Endometrial microvascular endothelial cells (primary cell): ENCODE results near the gene GLG1. TPM values are rescaled to one million over a fixed set of nuclear protein-coding genes. Genes with fewer than 3 reads are reported as not detected.
"Not testable (repeated sequence)": the region's sequence is repeated elsewhere in the genome, so short reads cannot be mapped to it uniquely, and the experiment has no call there.

Source experiments
- in situ Hi-C: cut with HindIII; loops from 2 replicates; pipeline ENCODE4 v1.10.0; 2017; ENCODE audit warnings: low sequenced_read_pairs, low pct_unique_long_range_greater_than_20kb; ENCODE audit errors: inconsistent ontology term
- total RNA-seq: library from RNA; depleted of rRNA; stranded (reverse); fragments of >200 nt; gene quantifications from one replicate; pipeline ENCODE4 v1.2.3, GENCODE V29; 2015; ENCODE audit errors: inconsistent ontology term

The GLG1 gene
- total RNA-seq, 1 donor from 2014 or later: 115 TPM

GRCh38 chr16:74556375-74556922 lies 50.5 kb downstream of the GLG1 start:
- in situ Hi-C loops: no loop called here

- in situ Hi-C loops: not testable (repeated sequence)
Observed at GRCh38 chr16:74552357-74552756, 54.6 kb downstream of the GLG1 start.

GRCh38 chr16:74550227-74551019 lies 56.5 kb downstream of the GLG1 start:
- in situ Hi-C loops: not testable (repeated sequence)

GRCh38 chr16:74546112-74546511 lies 60.8 kb downstream of the GLG1 start:
- in situ Hi-C loops: not testable (repeated sequence)

- in situ Hi-C loops: not testable (repeated sequence)
Observed at GRCh38 chr16:74542911-74543578, 63.9 kb downstream of the GLG1 start.

GRCh38 chr16:74540663-74541062 lies 66.3 kb downstream of the GLG1 start:
- in situ Hi-C loops: not testable (repeated sequence)

- in situ Hi-C loops: not testable (repeated sequence)
Observed at GRCh38 chr16:74538801-74539200, 68.1 kb downstream of the GLG1 start.

GRCh38 chr16:74537746-74538145 lies 69.2 kb downstream of the GLG1 start:
- in situ Hi-C loops: not testable (repeated sequence)

GRCh38 chr16:74534650-74535049 lies 72.3 kb downstream of the GLG1 start:
- in situ Hi-C loops: not testable (repeated sequence)

GRCh38 chr16:74524926-74525325 lies 82.0 kb downstream of the GLG1 start:
- in situ Hi-C loops: no loop called here

DNA sequence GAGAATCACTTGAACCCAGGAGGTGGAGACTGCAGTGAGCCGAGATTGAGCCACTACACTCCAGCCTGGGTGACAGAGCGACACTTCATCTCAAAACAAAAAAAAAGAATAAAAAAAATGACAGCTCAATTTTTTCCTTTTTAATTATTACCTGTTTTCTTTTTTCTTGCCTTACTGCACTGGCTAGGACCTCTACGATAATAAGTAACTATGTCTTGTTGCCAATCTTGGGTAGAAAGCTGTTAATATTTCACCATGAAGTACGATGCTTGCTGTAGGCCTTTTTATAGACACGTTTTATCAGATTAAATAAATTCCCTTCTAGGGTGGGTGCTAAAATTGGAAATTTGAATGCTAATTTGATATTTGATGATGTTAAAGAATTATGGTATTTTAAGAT lies 82.8 kb downstream of the GLG1 start:
- in situ Hi-C loops: no loop called here

- in situ Hi-C loops: not testable (repeated sequence)
Observed at GRCh38 chr16:74523706-74524105, 83.2 kb downstream of the GLG1 start.

DNA sequence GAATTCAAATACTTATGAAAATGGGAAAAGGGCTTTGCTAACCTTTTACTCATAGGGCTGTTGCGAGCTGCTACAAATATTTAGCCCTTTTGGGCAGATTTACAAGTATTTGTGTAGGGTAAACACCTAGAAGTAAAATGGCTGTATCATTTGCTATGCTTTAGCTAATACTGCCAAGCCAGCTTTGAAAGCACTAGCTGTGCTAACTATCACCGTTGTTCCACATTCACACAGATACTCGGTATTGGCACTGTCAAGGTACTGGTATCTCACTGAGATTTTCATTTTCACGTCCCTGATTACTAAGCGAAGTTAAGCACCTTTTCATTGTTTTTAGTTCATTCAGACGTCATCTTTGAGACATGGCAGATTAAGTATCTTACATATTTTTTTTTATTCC lies 84.8 kb downstream of the GLG1 start:
- in situ Hi-C loops: no loop called here

- in situ Hi-C loops: no loop called here
Observed at GRCh38 chr16:74521691-74522090, 85.2 kb downstream of the GLG1 start.

DNA sequence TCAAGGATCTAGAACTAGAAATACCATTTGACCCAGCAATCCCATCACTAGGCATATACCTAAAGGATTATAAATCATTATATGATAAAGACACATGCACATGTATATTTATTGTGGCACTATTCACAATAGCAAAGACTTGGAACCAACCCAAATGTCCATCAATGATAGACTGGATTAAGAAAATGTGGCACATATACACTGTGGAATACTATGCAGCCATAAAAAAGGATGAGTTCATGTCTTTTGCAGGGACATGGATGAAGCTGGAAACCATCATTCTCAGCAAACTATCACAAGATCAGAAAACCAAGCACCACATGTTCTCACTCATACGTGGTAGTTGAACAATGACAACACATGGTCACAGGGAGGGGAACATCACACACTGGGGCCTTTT lies 88.0 kb downstream of the GLG1 start:
- in situ Hi-C loops: not testable (repeated sequence)

- in situ Hi-C loops: no loop called here
Observed at GRCh38 chr16:74511961-74512360, 95.0 kb downstream of the GLG1 start.

DNA sequence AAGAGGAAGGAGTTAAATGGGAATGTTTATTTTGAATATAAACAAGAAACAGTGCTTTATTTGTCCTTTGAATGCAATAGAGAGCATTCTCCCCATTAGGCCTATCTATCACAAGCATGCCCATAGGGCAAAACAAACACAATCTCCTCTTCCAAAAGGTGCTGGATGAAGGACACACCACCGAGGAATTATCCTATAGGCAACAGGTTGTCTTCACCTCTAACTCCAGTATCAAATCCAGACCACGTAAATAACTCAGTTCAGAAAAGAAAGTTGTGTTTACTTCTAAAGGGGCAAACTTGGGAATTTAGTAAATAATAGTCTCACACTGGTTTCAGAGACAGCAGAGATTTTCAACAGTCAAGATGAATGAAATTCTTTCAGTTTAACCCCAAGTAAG lies 101.9 kb downstream of the GLG1 start:
- in situ Hi-C loops: no loop called here

DNA sequence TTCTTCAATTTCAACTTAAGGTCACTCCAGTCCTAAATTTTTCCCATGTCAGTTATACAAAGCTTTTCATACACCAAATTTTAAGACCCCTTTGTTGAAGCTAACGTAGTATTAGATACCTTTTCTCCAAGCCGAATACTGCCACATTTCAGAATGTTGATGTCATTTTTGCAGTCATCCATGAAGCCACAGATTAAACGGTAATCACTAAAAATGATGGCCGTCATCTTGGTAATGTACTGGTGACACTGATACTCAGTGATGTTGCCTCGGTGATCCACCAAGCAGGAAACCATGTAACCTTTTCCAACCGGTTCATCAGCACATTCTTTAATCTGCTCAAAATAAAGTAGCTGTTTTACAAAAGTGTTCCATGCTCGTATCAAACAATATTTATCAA lies 103.5 kb downstream of the GLG1 start:
- in situ Hi-C loops: no loop called here

- in situ Hi-C loops: no loop called here
Observed at GRCh38 chr16:74501484-74502478, 105.1 kb downstream of the GLG1 start.
